NCI-H2107 treated with DMSO at 0.1 percent for 48 hours (cell line): ENCODE results near the gene BFSP2.
"Not testable (repeated sequence)": the region's sequence is repeated elsewhere in the genome, so short reads cannot be mapped to it uniquely, and the experiment has no call there.

ENCODE experiments used
- DNase-seq: peaks from one replicate; lab custom pipeline; 2025; ENCODE audit not compliant: unreplicated experiment; lab: John Stamatoyannopoulos, UW

BFSP2 gene

DNA sequence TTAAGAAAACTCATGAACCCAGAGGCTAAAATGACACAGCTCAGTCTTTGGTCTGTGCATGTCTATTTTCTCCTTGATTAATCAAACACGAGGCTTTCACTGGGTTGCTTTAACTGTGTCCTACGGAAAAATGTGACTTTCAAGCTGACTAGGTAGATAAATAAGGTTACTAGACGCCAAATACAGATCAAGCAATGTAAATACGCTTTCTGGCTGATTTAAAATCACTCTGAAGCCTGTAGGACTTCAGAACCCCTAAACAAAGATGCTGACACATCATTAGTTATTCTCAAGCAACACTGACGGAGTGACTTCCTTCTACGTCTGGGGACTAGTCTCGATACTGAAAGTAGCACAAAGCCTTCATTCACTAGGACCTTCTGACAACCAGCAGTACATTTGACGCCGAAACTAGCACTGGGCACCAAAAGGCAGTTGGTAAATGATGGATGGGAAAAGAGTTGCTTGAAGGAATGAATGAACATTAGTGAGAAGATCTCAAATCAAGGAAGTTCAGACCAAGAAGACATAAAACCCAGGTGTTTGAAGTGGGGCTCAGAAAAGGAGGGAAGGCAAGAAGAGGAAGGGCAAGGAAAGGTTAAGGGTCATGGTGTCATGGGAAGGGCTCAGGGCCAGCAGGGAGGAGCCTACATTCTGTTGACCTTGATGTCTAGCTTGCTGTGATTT is 106.5 kb downstream of the BFSP2 start:
- DNase-seq = no peak

DNA sequence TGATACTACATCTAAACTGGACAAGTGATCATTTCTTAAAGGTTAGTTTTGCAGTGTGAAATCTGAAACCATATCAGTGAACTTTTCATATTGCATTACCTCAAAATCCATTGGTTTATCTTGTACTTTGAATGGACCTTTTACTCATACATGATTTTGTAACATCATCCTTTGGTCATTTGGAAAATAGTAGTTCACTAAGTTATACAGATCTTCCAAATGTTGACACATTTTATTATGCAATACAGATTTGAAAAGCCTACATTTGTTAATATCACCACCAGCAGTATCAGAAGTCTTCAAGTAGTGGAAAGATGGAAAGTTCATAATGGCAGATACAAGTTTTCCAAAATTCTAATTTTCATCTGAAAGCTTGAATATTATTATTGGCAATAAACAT is 109.6 kb downstream of the BFSP2 start:
- DNase-seq = no peak

DNA sequence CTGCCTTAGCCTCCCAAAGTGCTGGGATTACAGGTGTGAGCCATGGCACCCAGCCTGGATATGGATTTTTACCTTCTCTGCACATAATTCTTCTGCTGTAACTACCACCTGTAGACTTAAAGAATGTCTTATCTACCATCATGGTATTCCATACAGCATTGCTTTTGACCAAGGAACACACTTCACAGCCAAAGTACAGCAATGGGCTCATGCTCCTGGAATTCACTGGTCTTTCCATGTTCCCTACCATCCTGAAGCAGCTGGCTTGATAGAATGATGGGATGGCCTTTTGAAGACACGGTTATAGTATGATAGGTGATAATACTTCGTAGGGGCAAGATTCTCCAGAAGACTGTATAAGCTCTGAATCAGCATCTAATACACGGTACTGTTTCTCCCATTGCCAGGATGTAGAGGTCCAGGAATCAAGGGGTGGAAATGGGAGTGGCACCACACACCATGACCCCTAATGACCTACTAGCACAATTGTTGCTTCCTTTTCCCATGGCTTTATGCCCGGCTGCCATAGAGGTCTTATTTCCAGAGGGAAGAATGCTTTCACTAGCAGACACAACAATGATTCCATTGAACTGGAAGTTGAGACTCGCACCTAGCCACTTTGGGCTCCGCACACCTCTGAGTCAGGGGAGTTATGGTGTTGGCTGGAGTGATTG is 112.7 kb downstream of the BFSP2 start:
- DNase-seq = no peak

DNA sequence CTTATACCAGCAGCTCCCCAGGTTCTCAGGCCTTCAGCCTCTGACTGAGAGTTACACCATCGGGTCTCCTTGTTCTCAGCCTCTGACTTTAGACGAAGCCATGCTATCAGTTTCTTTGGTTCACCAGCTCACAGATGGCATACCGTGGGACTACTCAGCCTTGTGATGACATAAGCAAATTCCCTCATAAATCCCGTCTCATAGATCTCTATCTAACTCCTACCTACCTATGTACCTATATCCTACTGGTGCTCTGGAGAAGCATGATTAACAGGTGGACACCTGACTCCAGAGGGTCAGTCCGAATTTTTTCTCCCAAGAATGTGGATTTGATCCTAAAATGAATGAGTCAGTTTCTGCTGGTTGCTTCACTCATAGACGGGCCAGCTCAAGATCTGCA is 114.6 kb downstream of the BFSP2 start:
- no peak for DNase-seq

DNA sequence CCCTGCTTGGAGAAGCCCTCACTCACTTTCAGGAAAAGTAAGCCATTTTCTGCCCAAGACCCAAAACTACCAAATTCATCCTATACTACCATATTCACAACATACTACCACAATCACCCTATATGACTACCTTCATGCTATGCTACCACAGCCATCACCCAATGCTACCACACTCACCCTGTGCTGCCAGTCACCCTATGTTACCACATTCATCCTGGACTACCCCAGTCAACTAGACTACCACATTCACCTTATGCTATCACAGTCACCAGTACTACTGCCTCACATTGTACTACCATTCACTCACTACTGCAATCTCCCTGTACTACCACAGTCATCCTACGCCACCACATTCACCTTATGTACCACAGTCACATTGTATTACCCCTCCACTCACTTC is 115.3 kb downstream of the BFSP2 start:
- no peak for DNase-seq

DNA sequence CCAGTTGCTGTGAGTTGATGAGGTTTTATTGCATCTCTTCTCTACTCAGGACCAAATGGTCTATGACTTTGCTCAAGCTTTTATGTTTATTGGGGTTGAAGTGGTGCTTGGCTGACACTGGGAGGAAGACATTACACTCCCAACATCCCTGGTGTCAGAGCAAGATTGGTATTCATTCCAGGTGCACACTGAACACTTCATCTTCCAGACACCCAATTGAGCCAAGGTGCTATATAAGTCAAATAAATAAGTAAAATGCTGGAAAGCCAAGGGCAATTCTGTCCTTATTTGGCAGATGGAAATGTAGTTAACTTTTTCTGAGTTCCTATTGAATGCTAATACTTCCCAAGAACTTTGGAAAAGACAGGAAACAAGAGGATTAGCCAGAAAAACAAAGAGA is 120.4 kb downstream of the BFSP2 start:
- no peak for DNase-seq

DNA sequence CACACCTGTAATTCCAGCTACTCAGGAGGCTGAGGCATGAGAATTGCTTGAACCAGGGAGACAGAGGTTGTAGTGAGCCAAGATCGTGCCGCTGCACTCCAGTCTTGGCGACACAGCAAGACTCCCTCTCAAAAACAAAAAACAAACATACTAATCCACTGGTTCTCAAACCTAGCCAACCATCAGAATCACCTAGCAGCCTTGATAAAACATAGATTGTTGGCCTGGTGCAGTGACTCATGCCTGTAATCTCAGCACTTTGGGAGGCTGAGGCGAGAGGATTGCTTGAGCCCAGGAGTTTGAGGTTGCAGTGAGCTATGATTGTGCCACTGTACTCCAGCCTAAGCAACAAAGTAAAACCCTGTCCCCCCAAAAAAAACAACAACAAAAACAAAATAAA is 121.1 kb downstream of the BFSP2 start:
- not testable (repeated sequence) for DNase-seq

DNA sequence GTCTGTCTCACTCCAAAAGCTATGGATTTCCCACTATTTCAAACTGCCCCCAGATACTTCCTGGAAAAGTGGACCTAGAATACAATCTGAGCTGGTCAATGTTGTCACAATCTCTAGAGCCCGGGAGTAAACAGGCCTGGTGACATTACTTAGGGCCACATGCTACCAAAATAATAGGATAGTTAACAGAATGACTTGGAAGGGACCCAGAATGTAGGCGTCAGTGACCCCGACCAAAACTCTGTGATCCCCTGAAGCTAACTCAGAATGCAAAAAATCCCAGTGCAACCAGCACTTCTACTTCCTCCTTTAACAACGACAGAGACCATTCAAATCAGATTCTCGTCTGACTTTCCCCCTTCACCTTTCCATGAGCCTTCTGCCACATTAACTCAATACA is 122.1 kb downstream of the BFSP2 start:
- no peak for DNase-seq

DNA sequence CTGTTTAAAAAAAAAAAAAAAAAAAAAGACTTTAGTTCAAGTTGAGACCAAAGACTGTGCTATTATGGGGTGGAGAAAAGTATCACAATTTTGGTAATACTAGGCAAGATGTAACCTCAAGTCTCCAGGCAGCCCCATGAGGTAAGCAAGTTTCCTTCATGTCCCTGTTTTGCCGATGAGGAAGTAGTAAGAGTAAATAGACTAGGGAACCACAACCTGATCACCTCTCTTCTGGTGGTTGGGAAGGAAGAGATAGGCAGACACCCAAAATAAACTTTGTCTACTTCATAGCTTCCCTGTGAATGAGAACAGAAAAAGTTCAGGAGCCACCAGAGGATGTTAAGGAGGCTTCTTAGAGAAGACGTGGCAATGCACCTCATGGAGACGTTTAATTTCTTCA is 123.9 kb downstream of the BFSP2 start:
- not testable (repeated sequence) for DNase-seq
